HepG2 (cell line): Measurements from ENCODE around the gene RNU2-63P. TPM values are rescaled to one million over a fixed set of nuclear protein-coding genes. Genes with fewer than 3 reads are reported as not detected.

Experiments
- ETV5 ChIP-seq: IDR thresholded peaks from 2 replicates; pipeline ENCODE4 v1.6.1; 2018; ENCODE audit warnings: missing biosample characterization, missing genetic modification reagents, inconsistent platforms, borderline replicate concordance
- GABPA ChIP-seq, 2 experiments: IDR thresholded peaks; 2 replicates each; pipeline ENCODE4 v1.6.1; 2011 to 2016; ENCODE audit warnings: low read depth in 2 of 2, low read length in 1 of 2, missing biosample characterization in 1 of 2, missing genetic modification characterization in 1 of 2
- GATAD2A ChIP-seq: IDR thresholded peaks from 2 replicates; pipeline ENCODE4 v1.6.1; 2016
- IRF2 ChIP-seq: IDR thresholded peaks from 2 replicates; pipeline ENCODE4 v1.6.1; 2018; ENCODE audit warnings: missing genetic modification reagents, missing compliant biosample characterization
- KAT8 ChIP-seq: IDR thresholded peaks from 2 replicates; pipeline ENCODE4 v1.6.1; 2016; ENCODE audit warnings: missing genetic modification reagents, missing compliant biosample characterization
- MYNN ChIP-seq: sonication (generic); formaldehyde crosslinking; IDR thresholded peaks from 2 replicates; pipeline ENCODE4 v1.4.0; 2020; ENCODE audit warnings: mild to moderate bottlenecking, low read depth, missing genetic modification reagents
- NKX3-1 ChIP-seq: sonication (generic); formaldehyde crosslinking; IDR thresholded peaks from 2 replicates; pipeline ENCODE4 v1.5.0; 2020; ENCODE audit warnings: missing genetic modification reagents
- NR1H2 ChIP-seq: sonication (generic); formaldehyde crosslinking; IDR thresholded peaks from 2 replicates; pipeline ENCODE4 v1.8.1; 2022; ENCODE audit warnings: low read depth, missing genetic modification reagents, borderline replicate concordance
- SIX1 ChIP-seq: sonication (generic); formaldehyde crosslinking; IDR thresholded peaks from 2 replicates; pipeline ENCODE4 v1.4.0; 2020; ENCODE audit warnings: missing genetic modification reagents, borderline replicate concordance
- SP1 ChIP-seq, 2 experiments: fragments of 450-650 bp in 1 of 2; sonication (generic) in 1 of 2; formaldehyde crosslinking in 1 of 2; IDR thresholded peaks; 2 replicates each; pipeline versions ENCODE4 v1.4.0 to v1.6.1; 2016 to 2020; ENCODE audit warnings: missing genetic modification reagents in 1 of 2
- TBX2 ChIP-seq: sonication (generic); formaldehyde crosslinking; IDR thresholded peaks from 2 replicates; pipeline ENCODE4 v1.5.0; 2020; ENCODE audit warnings: missing genetic modification reagents, mild to moderate bottlenecking, borderline replicate concordance
- THAP11 ChIP-seq: IDR thresholded peaks from 2 replicates; pipeline ENCODE4 v1.6.1; 2016; ENCODE audit warnings: missing biosample characterization, missing genetic modification reagents
- U2AF2 ChIP-seq: fragments of 200-400 bp; formaldehyde crosslinking; IDR thresholded peaks from 2 replicates; pipeline ENCODE4 v1.6.1; 2017; ENCODE audit warnings: low read depth, mild to moderate bottlenecking, low read length
- XRCC5 ChIP-seq: fragments of 200-400 bp; formaldehyde crosslinking; optimal IDR thresholded peaks from 2 replicates; pipeline ENCODE3; 2017; ENCODE audit warnings: mild to moderate bottlenecking, low read length
- ZNF343 ChIP-seq: sonication (generic); formaldehyde crosslinking; IDR thresholded peaks from 2 replicates; pipeline ENCODE4 v1.4.0; 2020; ENCODE audit warnings: mild to moderate bottlenecking, missing genetic modification reagents
- ZNF350 ChIP-seq: sonication (generic); formaldehyde crosslinking; IDR thresholded peaks from 2 replicates; pipeline ENCODE4 v1.4.0; 2020; ENCODE audit warnings: mild to moderate bottlenecking, low read depth, missing genetic modification reagents, borderline replicate concordance
- polyA plus RNA-seq, 8 experiments: library from polyadenylated mRNA; depleted of rRNA in 3 of 8; stranded (reverse) in 7 of 8; unstranded in 1 of 8; fragments of >200 nt; fragmentation: Illumina TruSeq in 4 of 8; extraction: Trizol in 4 of 8; gene quantifications; 2 replicates each; pipeline versions ENCODE4 v1.2.1 to v1.2.3, GENCODE V29; 2011 to 2016; ENCODE audit warnings: low read depth in 4 of 8, missing spikeins in 1 of 8, mixed read lengths in 1 of 8; ENCODE audit not compliant: insufficient read depth in 1 of 8
- total RNA-seq, 5 experiments: library from RNA; depleted of rRNA; stranded (reverse); fragments of >200 nt; fragmentation: Illumina TruSeq; extraction: Trizol; gene quantifications; 2 replicates each; pipeline ENCODE4 v1.2.3, GENCODE V29; 2016; ENCODE audit warnings: low read depth in 1 of 5
- TF ChIP-seq, protein P1 (sequence below): sonication (generic); formaldehyde crosslinking; IDR thresholded peaks from 2 replicates; pipeline ENCODE4 v1.8.1; 2022; ENCODE audit warnings: mild to moderate bottlenecking, missing genetic modification reagents
- TF ChIP-seq, protein P2 (sequence below): sonication (generic); formaldehyde crosslinking; IDR thresholded peaks from 2 replicates; pipeline ENCODE4 v1.5.0; 2020; ENCODE audit warnings: missing genetic modification reagents
- TF ChIP-seq, protein P3 (sequence below): sonication (generic); formaldehyde crosslinking; IDR thresholded peaks from 2 replicates; pipeline ENCODE4 v1.8.0; 2022; ENCODE audit warnings: missing genetic modification reagents, mild to moderate bottlenecking, inconsistent platforms, borderline replicate concordance
- TF ChIP-seq, protein P4 (sequence below): sonication (generic); formaldehyde crosslinking; IDR thresholded peaks from 2 replicates; pipeline ENCODE4 v1.5.0; 2020; ENCODE audit warnings: mild to moderate bottlenecking, missing genetic modification reagents
- TF ChIP-seq, protein P5 (sequence below): sonication (generic); formaldehyde crosslinking; IDR thresholded peaks from 2 replicates; pipeline ENCODE4 v1.8.1; 2022; ENCODE audit warnings: low read depth, mild to moderate bottlenecking, missing genetic modification reagents

Gene RNU2-63P
- total and polyA plus RNA-seq, 2 of the 13 experiments (the other 11 are each of a cell fraction or from before 2014, with no cell fraction given), result 6.8 TPM; not detected in 1

DNA sequence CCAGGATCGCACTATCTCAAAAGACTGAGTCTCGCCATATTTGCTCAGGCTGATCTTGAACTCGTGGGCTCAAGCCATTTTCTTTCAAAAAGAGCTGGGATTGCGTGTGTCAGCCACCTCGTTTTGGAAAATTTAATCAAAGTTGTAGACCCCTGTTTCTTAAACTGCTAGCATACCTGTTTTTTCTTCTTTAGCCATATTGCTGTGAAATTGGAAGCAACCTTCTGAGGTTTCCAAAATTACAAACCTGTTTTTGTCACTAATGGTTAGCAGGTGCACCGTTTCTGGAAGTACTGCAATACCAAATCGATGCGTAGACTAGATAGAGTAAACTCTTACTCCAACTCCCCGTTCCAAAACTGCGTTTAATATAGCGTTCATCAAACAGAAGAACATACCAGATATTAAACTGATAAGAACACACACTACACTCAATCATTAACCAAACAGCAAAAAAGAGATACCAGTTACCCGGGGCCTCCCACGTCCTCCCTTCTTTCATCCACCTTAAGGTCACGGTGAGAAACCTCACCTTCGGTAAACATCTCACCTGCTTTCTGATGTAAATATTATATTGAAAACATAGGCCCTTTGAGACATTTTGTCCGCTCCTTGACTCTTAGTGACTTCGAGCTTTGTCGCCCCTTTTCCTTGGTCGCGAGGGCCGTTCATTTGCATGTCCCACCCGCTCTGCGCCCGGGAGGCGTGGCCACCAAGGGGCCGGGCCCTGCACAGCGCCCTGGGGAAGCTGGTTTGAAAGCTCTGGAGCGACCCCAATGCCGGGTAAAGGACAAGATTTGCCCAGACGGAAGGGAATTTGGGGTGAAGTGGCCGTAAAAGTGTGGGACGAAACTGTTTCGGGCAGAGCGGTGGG lies at the start of gene RNU2-63P (continued):
- TF ChIP-seq, protein P1, sequence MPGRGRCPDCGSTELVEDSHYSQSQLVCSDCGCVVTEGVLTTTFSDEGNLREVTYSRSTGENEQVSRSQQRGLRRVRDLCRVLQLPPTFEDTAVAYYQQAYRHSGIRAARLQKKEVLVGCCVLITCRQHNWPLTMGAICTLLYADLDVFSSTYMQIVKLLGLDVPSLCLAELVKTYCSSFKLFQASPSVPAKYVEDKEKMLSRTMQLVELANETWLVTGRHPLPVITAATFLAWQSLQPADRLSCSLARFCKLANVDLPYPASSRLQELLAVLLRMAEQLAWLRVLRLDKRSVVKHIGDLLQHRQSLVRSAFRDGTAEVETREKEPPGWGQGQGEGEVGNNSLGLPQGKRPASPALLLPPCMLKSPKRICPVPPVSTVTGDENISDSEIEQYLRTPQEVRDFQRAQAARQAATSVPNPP (CRISPR knock-in tag), result peak; percentile 78; the same call in 1 of the 2 replicates
- TF ChIP-seq MYNN (CRISPR knock-in tag) (no peak), NKX3-1 (CRISPR knock-in tag) (peak; percentile 35; the same call in 1 of the 2 replicates), GABPA (IDR thresholded peaks at IDR 0.05; ENCODE audit: low read depth, low read length) (no peak), GABPA (CRISPR knock-in tag; IDR thresholded peaks at IDR 0.05; ENCODE audit: low read depth) (peak; percentile 52), U2AF2 (no peak), KAT8 (CRISPR knock-in tag) (peak; percentile 87), TBX2 (CRISPR knock-in tag) (peak; percentile 53), XRCC5 (peak; percentile 16), SIX1 (CRISPR knock-in tag) (peak; percentile 41), SP1 (IDR thresholded peaks at IDR 0.05) (no peak), SP1 (CRISPR knock-in tag; IDR thresholded peaks at IDR 0.05) (peak; percentile 93), NR1H2 (CRISPR knock-in tag) (no peak), IRF2 (CRISPR knock-in tag) (peak; percentile 89), ETV5 (CRISPR knock-in tag) (peak; percentile 42; the same call in 1 of the 2 replicates), ZNF350 (CRISPR knock-in tag) (peak; percentile 56; the same call in 1 of the 2 replicates), THAP11 (CRISPR knock-in tag) (peak; percentile 66), ZNF343 (CRISPR knock-in tag) (peak; percentile 36; the same call in 1 of the 2 replicates), GATAD2A (CRISPR knock-in tag) (peak; percentile 61; the same call in 1 of the 2 replicates)
- TF ChIP-seq, protein P2, sequence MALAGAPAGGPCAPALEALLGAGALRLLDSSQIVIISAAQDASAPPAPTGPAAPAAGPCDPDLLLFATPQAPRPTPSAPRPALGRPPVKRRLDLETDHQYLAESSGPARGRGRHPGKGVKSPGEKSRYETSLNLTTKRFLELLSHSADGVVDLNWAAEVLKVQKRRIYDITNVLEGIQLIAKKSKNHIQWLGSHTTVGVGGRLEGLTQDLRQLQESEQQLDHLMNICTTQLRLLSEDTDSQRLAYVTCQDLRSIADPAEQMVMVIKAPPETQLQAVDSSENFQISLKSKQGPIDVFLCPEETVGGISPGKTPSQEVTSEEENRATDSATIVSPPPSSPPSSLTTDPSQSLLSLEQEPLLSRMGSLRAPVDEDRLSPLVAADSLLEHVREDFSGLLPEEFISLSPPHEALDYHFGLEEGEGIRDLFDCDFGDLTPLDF, result 0 out of 2 replicates have a peak, but pooled peaks have one; percentile 30
- TF ChIP-seq, protein P3, sequence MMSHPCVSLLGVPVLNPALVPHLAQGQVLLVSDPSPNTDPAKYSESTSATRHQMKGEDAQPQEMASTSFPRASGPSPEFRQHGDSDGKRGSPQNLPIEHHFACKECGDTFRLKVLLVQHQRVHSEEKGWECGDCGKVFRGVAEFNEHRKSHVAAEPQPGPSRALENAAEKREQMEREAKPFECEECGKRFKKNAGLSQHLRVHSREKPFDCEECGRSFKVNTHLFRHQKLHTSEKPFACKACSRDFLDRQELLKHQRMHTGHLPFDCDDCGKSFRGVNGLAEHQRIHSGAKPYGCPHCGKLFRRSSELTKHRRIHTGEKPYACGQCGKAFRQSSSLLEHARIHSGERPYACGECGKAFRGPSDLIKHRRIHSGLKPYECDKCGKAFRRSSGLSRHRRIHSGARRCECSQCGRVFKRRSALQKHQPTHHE, result peak; percentile 62; the same call in 1 of the 2 replicates
- TF ChIP-seq, protein P4, sequence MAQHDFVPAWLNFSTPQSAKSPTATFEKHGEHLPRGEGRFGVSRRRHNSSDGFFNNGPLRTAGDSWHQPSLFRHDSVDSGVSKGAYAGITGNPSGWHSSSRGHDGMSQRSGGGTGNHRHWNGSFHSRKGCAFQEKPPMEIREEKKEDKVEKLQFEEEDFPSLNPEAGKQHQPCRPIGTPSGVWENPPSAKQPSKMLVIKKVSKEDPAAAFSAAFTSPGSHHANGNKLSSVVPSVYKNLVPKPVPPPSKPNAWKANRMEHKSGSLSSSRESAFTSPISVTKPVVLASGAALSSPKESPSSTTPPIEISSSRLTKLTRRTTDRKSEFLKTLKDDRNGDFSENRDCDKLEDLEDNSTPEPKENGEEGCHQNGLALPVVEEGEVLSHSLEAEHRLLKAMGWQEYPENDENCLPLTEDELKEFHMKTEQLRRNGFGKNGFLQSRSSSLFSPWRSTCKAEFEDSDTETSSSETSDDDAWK (CRISPR knock-in tag), result no peak
- TF ChIP-seq, protein P5, sequence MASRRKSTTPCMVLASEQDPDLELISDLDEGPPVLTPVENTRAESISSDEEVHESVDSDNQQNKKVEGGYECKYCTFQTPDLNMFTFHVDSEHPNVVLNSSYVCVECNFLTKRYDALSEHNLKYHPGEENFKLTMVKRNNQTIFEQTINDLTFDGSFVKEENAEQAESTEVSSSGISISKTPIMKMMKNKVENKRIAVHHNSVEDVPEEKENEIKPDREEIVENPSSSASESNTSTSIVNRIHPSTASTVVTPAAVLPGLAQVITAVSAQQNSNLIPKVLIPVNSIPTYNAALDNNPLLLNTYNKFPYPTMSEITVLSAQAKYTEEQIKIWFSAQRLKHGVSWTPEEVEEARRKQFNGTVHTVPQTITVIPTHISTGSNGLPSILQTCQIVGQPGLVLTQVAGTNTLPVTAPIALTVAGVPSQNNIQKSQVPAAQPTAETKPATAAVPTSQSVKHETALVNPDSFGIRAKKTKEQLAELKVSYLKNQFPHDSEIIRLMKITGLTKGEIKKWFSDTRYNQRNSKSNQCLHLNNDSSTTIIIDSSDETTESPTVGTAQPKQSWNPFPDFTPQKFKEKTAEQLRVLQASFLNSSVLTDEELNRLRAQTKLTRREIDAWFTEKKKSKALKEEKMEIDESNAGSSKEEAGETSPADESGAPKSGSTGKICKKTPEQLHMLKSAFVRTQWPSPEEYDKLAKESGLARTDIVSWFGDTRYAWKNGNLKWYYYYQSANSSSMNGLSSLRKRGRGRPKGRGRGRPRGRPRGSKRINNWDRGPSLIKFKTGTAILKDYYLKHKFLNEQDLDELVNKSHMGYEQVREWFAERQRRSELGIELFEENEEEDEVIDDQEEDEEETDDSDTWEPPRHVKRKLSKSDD, result peak; percentile 55; the same call in 1 of the 2 replicates
